H9 (cell line): ENCODE results near the gene SULT1C3. TPM values are rescaled to one million over a fixed set of nuclear protein-coding genes. Genes with fewer than 3 reads are reported as not detected.

ENCODE experiments used
- DNase-seq: peaks from one replicate; pipeline ENCODE4 v3.0.0-alpha.2; 2017
- H2AFZ ChIP-seq: one replicate; pipeline ENCODE4 v1.6.1; 2013; ENCODE audit warnings: mild to moderate bottlenecking, low read length, control low read depth, moderate library complexity
- H2AK5ac ChIP-seq: 2 replicates; pipeline ENCODE4 v1.6.1; 2013; ENCODE audit warnings: low read length, control low read depth, mixed read lengths; ENCODE audit not compliant: insufficient read length
- H2BK120ac ChIP-seq: one replicate; pipeline ENCODE4 v1.6.1; 2013; ENCODE audit warnings: low read depth, mild to moderate bottlenecking, low read length, control low read depth, inconsistent platforms; ENCODE audit not compliant: poor library complexity, severe bottlenecking
- H2BK12ac ChIP-seq: 2 replicates; pipeline ENCODE4 v1.6.1; 2013; ENCODE audit warnings: low read length, control low read depth, mixed read lengths, low read depth; ENCODE audit not compliant: insufficient read length
- H2BK15ac ChIP-seq: 2 replicates; pipeline ENCODE4 v1.6.1; 2013; ENCODE audit warnings: low read depth, low read length, control low read depth
- H2BK20ac ChIP-seq: one replicate; pipeline ENCODE4 v1.6.1; 2013; ENCODE audit warnings: low read depth, mild to moderate bottlenecking, low read length, control low read depth, inconsistent platforms; ENCODE audit not compliant: poor library complexity, severe bottlenecking
- H2BK5ac ChIP-seq: 2 replicates; pipeline ENCODE4 v1.6.1; 2013; ENCODE audit warnings: low read length, control low read depth, mixed read lengths; ENCODE audit not compliant: insufficient read length
- H3K14ac ChIP-seq: 2 replicates; pipeline ENCODE4 v1.6.1; 2013; ENCODE audit warnings: low read length, control low read depth; ENCODE audit not compliant: insufficient read depth
- H3K18ac ChIP-seq: 2 replicates; pipeline ENCODE4 v1.6.1; 2013; ENCODE audit warnings: low read depth, mild to moderate bottlenecking, mixed read lengths, low read length, control low read depth; ENCODE audit not compliant: insufficient read length
- H3K23ac ChIP-seq: 2 replicates; pipeline ENCODE4 v1.6.1; 2013; ENCODE audit warnings: low read length, control low read depth, mixed read lengths, low read depth; ENCODE audit not compliant: insufficient read length
- H3K23me2 ChIP-seq: 2 replicates; pipeline ENCODE4 v1.6.1; 2013; ENCODE audit warnings: low read depth, mild to moderate bottlenecking, mixed read lengths, low read length, control low read depth; ENCODE audit not compliant: insufficient read length, poor library complexity, severe bottlenecking
- H3K27ac ChIP-seq: 2 replicates; pipeline ENCODE4 v1.5.1; 2013; ENCODE audit warnings: low read length, control low read depth, mixed read lengths, low read depth; ENCODE audit not compliant: insufficient read length
- H3K27me3 ChIP-seq: 2 replicates; pipeline ENCODE4 v1.6.1; 2013; ENCODE audit warnings: low read length, control low read depth, inconsistent platforms; ENCODE audit not compliant: insufficient read depth
- H3K4ac ChIP-seq: 2 replicates; pipeline ENCODE4 v1.6.1; 2013; ENCODE audit warnings: low read depth, mild to moderate bottlenecking, control low read depth, inconsistent platforms, low read length, moderate library complexity
- H3K4me1 ChIP-seq: 2 replicates; pipeline ENCODE4 v1.6.1; 2013; ENCODE audit warnings: low read length, control low read depth, inconsistent platforms; ENCODE audit not compliant: insufficient read depth
- H3K4me2 ChIP-seq: 2 replicates; pipeline ENCODE4 v1.6.1; 2013; ENCODE audit warnings: low read length, control low read depth, mixed read lengths; ENCODE audit not compliant: insufficient read length, insufficient read depth
- H3K56ac ChIP-seq: 2 replicates; pipeline ENCODE4 v1.6.1; 2013; ENCODE audit warnings: low read depth, mild to moderate bottlenecking, mixed read lengths, low read length, control low read depth; ENCODE audit not compliant: insufficient read length
- H3K79me1 ChIP-seq: 2 replicates; pipeline ENCODE4 v1.6.1; 2013; ENCODE audit warnings: low read depth, mild to moderate bottlenecking, moderate library complexity, low read length, control low read depth, inconsistent platforms; ENCODE audit not compliant: insufficient read depth, poor library complexity, severe bottlenecking
- H3K79me2 ChIP-seq: 2 replicates; pipeline ENCODE4 v1.6.1; 2013; ENCODE audit warnings: low read length, control low read depth, inconsistent platforms; ENCODE audit not compliant: insufficient read depth
- H3K9ac ChIP-seq: 2 replicates; pipeline ENCODE4 v1.6.1; 2013; ENCODE audit warnings: low read length, control low read depth, mixed read lengths; ENCODE audit not compliant: insufficient read length; ENCODE audit errors: extremely low read depth
- H3K9me3 ChIP-seq: one replicate; pipeline ENCODE4 v1.6.1; 2013; ENCODE audit warnings: low read depth, low read length, inconsistent platforms; ENCODE audit not compliant: control insufficient read depth
- H3T11ph ChIP-seq: one replicate; pipeline ENCODE4 v1.6.1; 2013; ENCODE audit warnings: mild to moderate bottlenecking, low read length, control low read depth, inconsistent platforms
- H4K20me1 ChIP-seq: one replicate; pipeline ENCODE4 v1.6.1; 2013; ENCODE audit not compliant: control insufficient read depth, insufficient read length, insufficient read depth
- H4K5ac ChIP-seq: 2 replicates; pipeline ENCODE4 v1.6.1; 2013; ENCODE audit warnings: low read depth, mild to moderate bottlenecking, mixed read lengths, low read length, control low read depth; ENCODE audit not compliant: insufficient read length
- H4K8ac ChIP-seq: replicated peaks from 2 replicates; pipeline ENCODE4 v1.6.1; 2013; ENCODE audit warnings: low read length, control low read depth, mixed read lengths, low read depth; ENCODE audit not compliant: insufficient read length
- H4K91ac ChIP-seq: 2 replicates; pipeline ENCODE4 v1.6.1; 2013; ENCODE audit warnings: low read depth, mild to moderate bottlenecking, moderate library complexity, mixed read lengths, low read length, control low read depth; ENCODE audit not compliant: insufficient read length
- H3K27ac Mint-ChIP-seq, 3 experiments: 2 replicates in 2 of 3; 3 replicates in 1 of 3; pipeline ENCODE4 v1.8.0; 2020 to 2021; ENCODE audit warnings: mixed read lengths in 3 of 3, mild to moderate bottlenecking in 1 of 3, moderate library complexity in 1 of 3
- H3K27me3 Mint-ChIP-seq: 2 replicates; pipeline ENCODE4 v1.8.0; 2021; ENCODE audit warnings: low read depth, mild to moderate bottlenecking, moderate library complexity, mixed read lengths
- H3K36me3 Mint-ChIP-seq, 3 experiments: 2 replicates in 2 of 3; 3 replicates in 1 of 3; pipeline ENCODE4 v1.8.0; 2020 to 2021; ENCODE audit warnings: low read depth in 3 of 3, mixed read lengths in 3 of 3; ENCODE audit not compliant: insufficient read depth in 1 of 3
- H3K4me1 Mint-ChIP-seq, 2 experiments: 2 replicates each; pipeline ENCODE4 v1.8.0; 2020; ENCODE audit warnings: mixed read lengths in 2 of 2
- H3K4me3 Mint-ChIP-seq, 2 experiments: 2 replicates in 1 of 2; 3 replicates in 1 of 2; pipeline ENCODE4 v1.8.0; 2020 to 2021; ENCODE audit warnings: mild to moderate bottlenecking in 2 of 2, mixed read lengths in 2 of 2, moderate library complexity in 1 of 2
- H3K9me3 Mint-ChIP-seq, 2 experiments: 2 replicates in 1 of 2; 3 replicates in 1 of 2; pipeline ENCODE4 v1.8.0; 2020; ENCODE audit warnings: mild to moderate bottlenecking in 2 of 2, mixed read lengths in 2 of 2, moderate library complexity in 1 of 2
- WGBS: extraction: QIAGEN DNeasy Blood & Tissue Kit; methylation state at CpG from one replicate; pipeline ENCODE4 v1.1.7; 2013; ENCODE audit warnings: missing lambda C conversion rate, low lambda C conversion rate, mixed read lengths; ENCODE audit not compliant: insufficient read length; ENCODE audit errors: extremely low coverage; 5-methylcytosine and 5-hydroxymethylcytosine counted together
- total RNA-seq: library from RNA; stranded (reverse); gene quantifications from 2 replicates; pipeline ENCODE4 v1.2.1, GENCODE V29; 2021
- TF ChIP-seq, protein P1 (sequence below): fragments of 200-600 bp; sonication (generic); conservative IDR thresholded peaks from 3 replicates; pipeline ENCODE4 v1.8.0; 2021; ENCODE audit warnings: antibody characterized with exemption, mild to moderate bottlenecking

SULT1C3 gene
- total RNA-seq, 1 experiment from 2014 or later: not detected

GRCh38 chr2:108243566-108243965 is 3.8 kb downstream of the SULT1C3 start:
- Mint-ChIP-seq H3K27me3 (no peaks in the 10 kb centered on the region), H3K4me3 (no peak overlapping the region), H3K9me3 (peaks cover 26 to 35% of the 10 kb centered on the region in 2 experiments), H3K27ac (no peak overlapping the region), H3K4me1 (no peaks in the 10 kb centered on the region), H3K36me3 (peaks cover 6 to 11% (median 7%) of the 10 kb centered on the region in 3 experiments; a peak in 5 of 7 replicates)
- Histone ChIP-seq H4K91ac (no peak overlapping the region), H4K5ac (no peak overlapping the region), H2BK120ac (no peak overlapping the region), H3K18ac (no peak overlapping the region), H4K8ac (no peak overlapping the region), H3K79me1 (no peaks in the 10 kb centered on the region), H2AK5ac (no peak overlapping the region), H2BK15ac (no peak overlapping the region), H3K4me1 (no peaks in the 10 kb centered on the region), H3K79me2 (no peaks in the 10 kb centered on the region), H3K14ac (no peak overlapping the region), H4K20me1 (no peaks in the 10 kb centered on the region), H3K23ac (no peak overlapping the region), H2AFZ (no peak overlapping the region), H3K23me2 (no peaks in the 10 kb centered on the region), H3K4me2 (no peak overlapping the region), H3K56ac (no peak overlapping the region), H2BK5ac (no peak overlapping the region), H3K9me3 (peaks cover 11% of the 10 kb centered on the region), H2BK12ac (no peak overlapping the region), H3T11ph (no peak overlapping the region), H3K27ac (no peak overlapping the region), H3K27me3 (no peaks in the 10 kb centered on the region), H2BK20ac (no peak overlapping the region), H3K9ac (no peak overlapping the region), H3K4ac (no peak overlapping the region)
- no peak for DNase-seq
- TF ChIP-seq, protein P1, sequence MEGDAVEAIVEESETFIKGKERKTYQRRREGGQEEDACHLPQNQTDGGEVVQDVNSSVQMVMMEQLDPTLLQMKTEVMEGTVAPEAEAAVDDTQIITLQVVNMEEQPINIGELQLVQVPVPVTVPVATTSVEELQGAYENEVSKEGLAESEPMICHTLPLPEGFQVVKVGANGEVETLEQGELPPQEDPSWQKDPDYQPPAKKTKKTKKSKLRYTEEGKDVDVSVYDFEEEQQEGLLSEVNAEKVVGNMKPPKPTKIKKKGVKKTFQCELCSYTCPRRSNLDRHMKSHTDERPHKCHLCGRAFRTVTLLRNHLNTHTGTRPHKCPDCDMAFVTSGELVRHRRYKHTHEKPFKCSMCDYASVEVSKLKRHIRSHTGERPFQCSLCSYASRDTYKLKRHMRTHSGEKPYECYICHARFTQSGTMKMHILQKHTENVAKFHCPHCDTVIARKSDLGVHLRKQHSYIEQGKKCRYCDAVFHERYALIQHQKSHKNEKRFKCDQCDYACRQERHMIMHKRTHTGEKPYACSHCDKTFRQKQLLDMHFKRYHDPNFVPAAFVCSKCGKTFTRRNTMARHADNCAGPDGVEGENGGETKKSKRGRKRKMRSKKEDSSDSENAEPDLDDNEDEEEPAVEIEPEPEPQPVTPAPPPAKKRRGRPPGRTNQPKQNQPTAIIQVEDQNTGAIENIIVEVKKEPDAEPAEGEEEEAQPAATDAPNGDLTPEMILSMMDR: no peak
- WGBS: no CpG with 5 or more reads among the region's 1 CpG
